Duodenal mucosa (tissue), 2 donors: ENCODE data around the gene RIN3.

Experiments
- H3K27ac ChIP-seq: one replicate; pipeline ENCODE4 v1.7.0; 2013; ENCODE audit warnings: low read depth, low read length
- H3K27me3 ChIP-seq, 2 donors: one replicate each; pipeline ENCODE4 v1.7.0; 2013; ENCODE audit warnings: low read length in 2 of 2, control low read depth in 1 of 2; ENCODE audit not compliant: insufficient read depth in 2 of 2, control insufficient read depth in 1 of 2
- H3K36me3 ChIP-seq, 2 donors: one replicate each; pipeline ENCODE4 v1.7.0; 2013; ENCODE audit warnings: low read length in 2 of 2, control low read depth in 1 of 2; ENCODE audit not compliant: insufficient read depth in 2 of 2, control insufficient read depth in 1 of 2
- H3K4me1 ChIP-seq, 2 donors: one replicate each; pipeline ENCODE4 v1.7.0; 2013; ENCODE audit warnings: low read length in 2 of 2, control low read depth in 1 of 2; ENCODE audit not compliant: insufficient read depth in 2 of 2, control insufficient read depth in 1 of 2
- H3K4me3 ChIP-seq, 2 donors: one replicate each; pipeline ENCODE4 v1.7.0; 2013; ENCODE audit warnings: low read length in 2 of 2, low read depth in 1 of 2
- H3K9ac ChIP-seq, 2 donors: one replicate each; pipeline ENCODE4 v1.7.0; 2013; ENCODE audit warnings: low read length in 2 of 2, low read depth in 1 of 2
- H3K9me3 ChIP-seq, 2 donors: one replicate each; pipeline ENCODE4 v1.7.0; 2013; ENCODE audit warnings: low read length in 2 of 2, control low read depth in 1 of 2; ENCODE audit not compliant: control insufficient read depth in 1 of 2

RIN3 gene

GRCh38 chr14:92496191-92496857, 17.3 kb upstream of the RIN3 start:
- Histone ChIP-seq H3K27me3 (no peaks in the 10 kb centered on the region), H3K9me3 (no peaks in the 10 kb centered on the region), H3K9ac (no peak overlapping the region), H3K27ac (no peak overlapping the region), H3K36me3 (no peaks in the 10 kb centered on the region), H3K4me3 (no peak overlapping the region), H3K4me1 (no peaks in the 10 kb centered on the region)

DNA sequence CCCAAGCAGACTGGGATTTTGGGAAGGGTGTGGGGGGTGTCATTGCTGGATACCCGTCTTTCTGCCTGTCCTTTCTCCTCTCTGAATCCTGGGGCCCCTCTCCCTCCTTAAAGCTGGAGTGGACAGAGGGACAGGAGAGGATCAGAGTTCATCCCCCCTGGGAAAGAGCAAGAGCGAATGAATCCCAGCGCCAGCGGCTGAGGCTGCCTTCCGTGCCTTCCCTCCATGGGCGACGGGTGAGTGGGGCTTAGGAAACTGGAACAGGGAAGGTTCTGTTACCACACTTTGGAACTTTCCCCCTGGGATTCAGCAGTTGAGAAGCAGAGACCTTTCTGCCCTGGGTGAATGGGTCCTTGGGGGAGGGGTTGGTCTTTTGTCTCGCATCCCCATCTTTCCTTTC, 16.2 kb upstream of the RIN3 start:
- no peak overlapping the region for H3K4me3 ChIP-seq

GRCh38 chr14:92499234-92499633, 14.3 kb upstream of the RIN3 start:
- Histone ChIP-seq H3K4me1 (no peaks in the 10 kb centered on the region), H3K36me3 (no peaks in the 10 kb centered on the region), H3K27me3 (no peaks in the 10 kb centered on the region), H3K9ac (no peak overlapping the region), H3K9me3 (no peaks in the 10 kb centered on the region), H3K27ac (no peak overlapping the region), H3K4me3 (no peak overlapping the region)

More for the DNA sequence above, 16.2 kb upstream of the RIN3 start:
- H3K36me3 ChIP-seq, result no peaks in the 10 kb centered on the region
- H3K9me3 ChIP-seq, result no peaks in the 10 kb centered on the region
- H3K9ac ChIP-seq, result no peak overlapping the region
- no peak overlapping the region for H3K27ac ChIP-seq
- no peaks in the 10 kb centered on the region for H3K4me1 ChIP-seq
- no peaks in the 10 kb centered on the region for H3K27me3 ChIP-seq

- Histone ChIP-seq H3K27ac (no peak overlapping the region), H3K9me3 (no peaks in the 10 kb centered on the region), H3K4me1 (no peaks in the 10 kb centered on the region), H3K4me3 (no peak overlapping the region), H3K36me3 (no peaks in the 10 kb centered on the region), H3K9ac (no peak overlapping the region), H3K27me3 (no peaks in the 10 kb centered on the region)
Observed at GRCh38 chr14:92500491-92500941, 13.1 kb upstream of the RIN3 start.

DNA sequence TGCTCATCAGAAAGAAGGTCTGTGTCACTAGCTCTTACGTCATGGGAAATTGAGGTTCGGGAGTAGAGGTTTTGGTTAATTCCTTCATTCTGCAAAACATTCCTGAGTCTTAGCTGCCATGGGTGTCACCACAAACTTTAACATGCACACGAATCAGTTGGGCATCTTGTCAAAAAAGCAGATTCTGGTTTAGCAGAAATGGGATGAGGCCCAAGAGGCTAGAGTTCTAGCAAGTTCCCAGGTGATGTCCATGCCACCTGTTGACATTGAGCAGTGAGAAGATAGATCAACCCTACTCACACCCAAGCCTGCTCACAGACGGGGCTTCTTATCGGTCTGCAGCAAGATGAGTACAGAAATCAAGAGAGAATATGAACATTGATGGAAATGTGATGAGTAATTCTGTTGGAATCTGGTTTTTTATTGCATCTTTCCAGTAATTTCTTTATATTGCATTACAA, 11.7 kb upstream of the RIN3 start:
- Histone ChIP-seq H3K36me3 (no peaks in the 10 kb centered on the region), H3K9ac (no peak overlapping the region), H3K9me3 (no peaks in the 10 kb centered on the region), H3K4me3 (no peak overlapping the region), H3K27ac (no peak overlapping the region), H3K4me1 (peaks cover under 1 to 5% of the 10 kb centered on the region in 2 donors), H3K27me3 (no peaks in the 10 kb centered on the region)

- Histone ChIP-seq H3K27me3 (no peaks in the 10 kb centered on the region), H3K4me3 (no peak overlapping the region), H3K4me1 (peaks cover 8 to 12% of the 10 kb centered on the region in 2 donors), H3K27ac (no peak overlapping the region), H3K36me3 (no peaks in the 10 kb centered on the region), H3K9ac (no peak overlapping the region), H3K9me3 (no peaks in the 10 kb centered on the region)
Observed at GRCh38 chr14:92502541-92503286, 10.9 kb upstream of the RIN3 start.

DNA sequence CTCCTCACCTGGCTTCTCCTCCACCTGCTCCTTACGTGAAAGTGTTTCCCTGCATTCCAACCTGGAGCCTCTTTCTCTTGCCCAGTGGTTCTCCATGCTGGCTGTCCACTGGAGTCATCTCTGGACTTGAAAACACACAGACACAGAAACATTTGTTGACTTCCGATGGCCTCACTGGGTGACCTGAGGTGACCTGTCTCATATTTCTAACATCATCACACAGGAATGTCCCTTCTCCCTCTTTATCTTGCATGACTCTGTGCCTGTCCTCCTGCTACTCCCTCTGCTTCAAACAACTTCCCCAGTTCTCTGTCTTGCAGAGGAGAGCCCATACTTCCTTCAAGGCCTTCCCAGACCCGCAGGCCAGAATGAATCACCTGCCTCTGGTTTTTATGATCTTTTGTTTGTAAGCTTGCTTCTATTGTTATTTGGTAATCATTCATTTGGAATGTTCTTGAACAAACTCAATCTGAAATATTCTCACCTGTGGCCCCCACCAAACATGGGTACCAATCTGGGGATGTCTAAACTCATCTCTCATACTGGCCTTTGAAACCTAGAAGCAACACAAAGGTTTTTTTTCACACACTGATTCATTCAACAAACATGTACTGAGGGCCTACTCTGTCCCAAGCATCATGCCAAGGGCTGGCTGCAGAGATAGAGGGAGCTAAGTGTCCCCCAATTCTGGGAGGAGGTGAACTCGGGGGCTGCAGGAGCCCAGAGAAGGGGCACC, 9.7 kb upstream of the RIN3 start:
- H3K9ac ChIP-seq, result no peak overlapping the region
- H3K27ac ChIP-seq, result no peak overlapping the region
- H3K36me3 ChIP-seq, result no peaks in the 10 kb centered on the region
- H3K9me3 ChIP-seq, result no peaks in the 10 kb centered on the region
- H3K4me1 ChIP-seq, result peaks cover 8 to 12% of the 10 kb centered on the region in 2 donors
- H3K4me3 ChIP-seq, result no peak overlapping the region
- H3K27me3 ChIP-seq, result no peaks in the 10 kb centered on the region

GRCh38 chr14:92505826-92506225, 7.8 kb upstream of the RIN3 start:
- Histone ChIP-seq H3K27ac (no peak overlapping the region), H3K27me3 (no peaks in the 10 kb centered on the region), H3K4me1 (peaks cover 8 to 12% of the 10 kb centered on the region in 2 donors), H3K4me3 (no peak overlapping the region), H3K9ac (no peak overlapping the region), H3K9me3 (no peaks in the 10 kb centered on the region), H3K36me3 (no peaks in the 10 kb centered on the region)

- no peak overlapping the region for H3K4me3 ChIP-seq
- no peaks in the 10 kb centered on the region for H3K36me3 ChIP-seq
- H3K27me3 ChIP-seq, result no peaks in the 10 kb centered on the region
- no peaks in the 10 kb centered on the region for H3K9me3 ChIP-seq
- peaks cover 11 to 12% of the 10 kb centered on the region in 2 donors for H3K4me1 ChIP-seq
- no peak overlapping the region for H3K9ac ChIP-seq
- no peak overlapping the region for H3K27ac ChIP-seq
Observed at GRCh38 chr14:92506231-92506630, 7.3 kb upstream of the RIN3 start.
